CD4-positive, alpha-beta T cell treated with Interleukin-15 for 4 hours (primary cell): ENCODE data around the gene SRPK1.

ENCODE experiments used
- DNase-seq: peaks from one replicate; pipeline ENCODE4 v3.0.0-alpha.2; 2020; ENCODE audit warnings: low spot score

The SRPK1 gene

DNA sequence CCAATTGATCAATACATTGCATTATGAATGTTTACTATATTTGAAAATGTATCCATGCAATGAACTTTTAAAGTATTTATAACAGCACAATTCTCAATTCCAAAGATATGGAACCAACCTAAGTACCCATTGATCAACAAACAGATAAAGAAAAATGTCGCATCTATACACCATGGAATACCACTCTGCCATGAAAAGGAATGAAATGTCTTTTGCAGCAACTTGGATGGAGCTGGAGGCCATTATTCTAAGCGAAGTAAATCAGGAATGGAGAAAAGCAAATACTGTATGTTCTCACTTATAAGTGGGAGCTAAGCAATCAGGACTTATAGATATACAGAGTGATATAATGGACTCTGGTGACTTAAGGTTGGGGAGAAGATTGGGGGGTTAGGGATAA, 22.9 kb downstream of the SRPK1 start:
- no peak for DNase-seq

GRCh38 chr6:35897486-35897885, 23.4 kb downstream of the SRPK1 start:
- no peak for DNase-seq

DNA sequence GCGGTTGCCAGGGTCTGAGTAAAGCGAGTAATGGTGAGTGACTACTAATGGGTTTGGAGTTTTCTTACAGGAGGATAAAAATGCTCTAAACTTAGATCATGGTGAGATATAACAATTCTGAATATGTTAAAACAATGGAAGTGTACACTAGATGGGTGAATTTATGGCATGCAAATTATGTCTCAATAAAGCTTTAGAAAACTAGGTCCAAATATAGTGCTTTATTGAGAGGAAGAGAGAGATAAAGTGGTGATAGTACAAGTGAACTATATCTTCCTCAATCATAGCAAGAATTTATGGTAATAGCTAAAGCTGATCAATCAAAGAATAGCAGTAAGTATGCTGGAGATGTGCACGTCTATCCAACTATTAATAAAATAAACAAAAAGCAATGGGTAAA, 23.9 kb downstream of the SRPK1 start:
- DNase-seq: no peak

- no peak for DNase-seq
Observed at GRCh38 chr6:35896228-35896627, 24.7 kb downstream of the SRPK1 start.

DNA sequence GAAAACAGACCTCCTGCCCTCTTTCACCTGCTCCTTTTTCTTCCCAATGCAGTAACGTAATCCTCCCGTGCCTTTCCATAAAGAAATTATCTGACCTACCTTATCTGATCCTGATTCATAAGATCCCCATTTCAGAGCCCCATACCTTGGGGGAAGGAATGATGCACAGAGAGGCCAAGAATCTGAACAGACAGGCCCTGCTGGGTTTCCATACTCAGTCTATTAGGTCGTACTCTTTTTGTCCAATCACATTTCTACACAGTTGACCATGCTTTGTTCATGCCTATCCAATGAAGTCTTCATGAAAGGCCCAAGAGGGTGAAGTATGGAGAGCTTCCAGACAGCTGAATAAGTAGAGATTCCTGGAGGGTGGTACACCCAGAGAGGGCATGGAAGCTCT, 25.3 kb downstream of the SRPK1 start:
- DNase-seq: no peak

GRCh38 chr6:35894776-35895175, 26.1 kb downstream of the SRPK1 start:
- no peak for DNase-seq

DNA sequence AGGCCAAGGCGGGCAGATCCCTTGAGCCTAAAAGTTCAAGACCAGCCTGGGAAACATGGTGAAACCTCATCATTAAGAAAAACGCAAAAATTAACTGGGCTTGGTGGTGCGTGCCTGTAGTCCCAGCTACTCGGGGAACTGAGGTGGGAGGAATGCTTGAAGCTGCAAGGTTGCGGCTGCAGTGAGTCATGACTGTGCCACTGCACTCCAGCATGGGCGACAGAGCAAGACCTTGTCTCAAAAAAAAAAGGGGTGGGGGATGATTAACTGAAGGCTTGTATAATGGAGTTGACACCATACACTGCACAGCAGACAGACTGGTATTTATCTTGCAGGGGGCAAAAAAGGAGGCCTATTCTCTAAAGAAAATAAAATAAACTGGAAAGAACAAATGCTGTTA, 27.7 kb downstream of the SRPK1 start:
- no peak for DNase-seq

DNA sequence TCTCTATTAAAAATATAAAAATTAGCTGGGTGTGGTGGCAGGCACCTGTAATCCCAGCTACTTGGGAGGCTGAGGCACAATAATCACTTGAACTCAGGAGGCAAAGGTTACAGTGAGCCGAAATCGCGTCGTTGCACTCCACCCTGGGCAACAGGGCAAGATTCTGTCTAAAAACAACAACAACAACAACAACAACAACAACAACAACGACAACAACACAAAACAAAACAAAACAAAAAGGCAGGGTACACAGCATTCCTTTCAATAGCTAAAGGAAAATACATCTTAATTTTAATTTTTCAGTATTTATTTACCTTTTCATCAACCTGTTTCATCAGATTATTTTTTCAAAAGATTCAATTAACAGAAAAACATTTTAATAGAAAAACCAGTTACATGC, 28.4 kb downstream of the SRPK1 start:
- DNase-seq: no peak

DNA sequence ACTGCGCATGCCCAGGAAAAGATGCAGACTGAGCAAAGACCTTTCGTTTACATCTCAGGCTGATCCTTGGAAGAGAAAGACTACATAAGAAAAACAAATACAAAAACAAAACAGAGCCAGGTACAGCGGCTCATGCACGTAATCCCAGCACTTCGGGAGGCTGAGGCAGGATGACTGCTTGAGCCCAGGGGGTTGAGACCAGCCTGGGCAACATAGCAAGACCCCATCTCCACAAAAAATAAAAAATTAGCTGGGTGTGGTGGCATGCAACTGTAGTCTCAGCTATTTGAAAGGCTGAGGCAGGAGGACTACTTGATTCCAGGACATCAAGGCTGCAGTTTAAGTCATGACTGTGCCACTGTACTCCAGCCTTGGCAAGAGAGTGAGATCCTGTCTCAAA, 41.7 kb downstream of the SRPK1 start:
- no peak for DNase-seq

DNA sequence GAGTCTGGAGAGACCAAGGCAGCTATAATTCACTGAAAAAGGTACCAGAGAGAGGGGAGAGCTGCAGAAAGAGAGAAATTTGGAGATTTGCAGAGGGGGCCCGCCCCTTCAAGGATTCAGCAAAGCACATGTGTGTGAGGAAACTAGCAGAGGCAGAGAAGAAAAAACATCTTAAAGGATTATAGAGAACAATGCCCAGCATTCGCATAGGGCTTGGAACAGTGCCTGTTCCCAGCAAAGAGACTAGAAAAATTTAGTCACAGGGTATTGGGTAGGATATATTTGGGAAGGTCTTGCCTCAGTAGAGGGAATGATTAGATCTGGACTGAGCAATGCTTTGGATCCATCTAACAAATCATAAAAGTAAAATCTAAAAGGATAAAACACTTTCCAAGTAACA, 44.0 kb downstream of the SRPK1 start:
- no peak for DNase-seq

DNA sequence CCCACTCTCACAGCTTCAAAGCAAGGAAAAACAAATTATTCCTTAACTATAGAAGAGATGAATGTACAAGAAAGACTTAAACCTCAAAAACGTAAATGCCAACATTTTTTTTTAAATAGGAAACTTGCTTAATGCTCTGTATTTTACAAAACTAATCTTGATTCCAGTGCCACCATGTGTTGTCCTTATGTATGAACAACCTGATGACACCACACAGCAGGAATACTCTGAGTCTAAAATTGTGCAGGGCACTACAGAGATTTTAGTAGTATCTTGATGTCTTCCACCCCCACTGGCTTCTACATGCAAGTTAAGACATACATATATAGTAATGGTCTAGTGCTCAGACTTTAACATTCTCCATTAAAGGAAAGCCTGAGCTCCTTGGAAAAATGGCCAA, 46.2 kb downstream of the SRPK1 start:
- DNase-seq: no peak

DNA sequence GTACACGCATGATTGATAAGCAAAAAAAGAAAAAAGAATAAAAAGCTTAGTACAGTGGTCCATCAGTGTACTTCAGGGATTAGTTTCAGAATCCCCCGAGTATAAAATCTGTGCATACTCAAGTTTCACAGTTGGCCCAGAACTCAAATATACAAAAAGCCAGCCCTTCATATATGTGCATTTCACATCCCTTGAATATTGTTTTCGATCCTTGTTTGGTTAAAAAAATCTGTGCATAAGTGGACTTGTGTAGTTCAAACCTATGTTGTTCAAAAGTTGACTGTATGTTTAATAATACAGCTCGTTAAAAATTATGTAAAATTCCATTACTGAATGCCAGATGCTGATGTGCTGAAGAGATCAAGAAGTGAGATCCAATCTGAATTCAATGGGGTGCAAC, 61.5 kb downstream of the SRPK1 start:
- DNase-seq: no peak

DNA sequence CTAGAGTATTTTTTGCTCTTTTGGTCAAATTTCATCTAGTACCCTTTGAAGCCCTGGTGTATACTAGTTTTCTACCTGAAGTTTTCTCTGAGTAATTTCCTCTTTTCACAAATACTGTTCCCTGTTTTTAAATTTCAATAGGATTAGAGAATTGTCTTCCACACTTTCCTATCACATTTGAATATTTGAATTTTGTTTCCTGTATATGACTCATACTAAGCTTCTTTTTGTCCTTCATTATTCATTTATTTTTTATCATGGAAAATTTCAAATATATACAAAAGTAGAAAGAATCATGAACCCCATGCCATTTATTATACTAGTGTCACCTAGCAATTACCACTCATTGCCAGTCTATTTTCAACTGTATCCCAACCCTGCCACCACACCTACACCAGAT, 63.0 kb downstream of the SRPK1 start:
- DNase-seq: no peak

- no peak for DNase-seq
Observed at GRCh38 chr6:35856250-35856649, 64.6 kb downstream of the SRPK1 start.

DNA sequence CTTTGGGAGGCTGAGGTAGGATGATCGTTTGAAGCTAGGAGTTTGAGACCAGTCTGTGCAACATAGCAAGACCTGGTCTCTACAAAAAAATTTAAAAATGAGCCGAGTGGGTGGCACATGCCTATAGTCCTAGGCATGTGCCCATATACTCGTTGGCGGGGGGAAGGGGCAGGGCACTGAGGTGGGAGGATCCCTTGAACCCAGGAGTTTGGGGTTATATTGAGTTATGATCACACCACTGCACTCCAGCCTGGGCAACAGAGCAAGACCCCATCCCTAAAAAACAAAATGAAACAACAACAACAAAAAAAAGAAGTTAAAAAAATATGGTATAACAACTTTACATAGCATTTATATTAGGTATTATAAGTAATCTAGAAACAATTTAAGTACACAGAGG, 67.9 kb downstream of the SRPK1 start:
- DNase-seq: no peak

- no peak for DNase-seq
Observed at GRCh38 chr6:35850208-35850607, 70.7 kb downstream of the SRPK1 start.

- DNase-seq: no peak
Observed at GRCh38 chr6:35844290-35844689, 76.6 kb downstream of the SRPK1 start.

DNA sequence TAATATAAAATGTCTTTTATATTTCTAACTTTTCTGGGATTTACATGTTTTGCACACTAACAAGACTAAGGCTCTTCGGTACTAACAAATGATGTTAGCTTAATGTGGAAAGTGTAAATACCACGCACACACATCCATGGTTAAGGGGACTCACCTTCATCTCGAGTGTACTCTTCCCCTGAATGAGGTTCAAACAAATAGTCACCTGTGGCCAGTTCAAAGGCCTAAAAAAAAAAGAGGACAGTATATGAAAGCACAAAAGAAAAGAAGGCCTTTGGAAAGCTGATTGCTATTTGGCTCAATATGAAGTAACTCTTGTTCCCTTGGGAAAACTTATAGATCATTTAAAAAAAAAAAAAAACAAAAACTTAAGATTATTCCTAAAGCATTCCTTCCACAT, 78.5 kb downstream of the SRPK1 start:
- DNase-seq: no peak

GRCh38 chr6:35839019-35839418, 81.9 kb downstream of the SRPK1 start:
- DNase-seq: no peak

DNA sequence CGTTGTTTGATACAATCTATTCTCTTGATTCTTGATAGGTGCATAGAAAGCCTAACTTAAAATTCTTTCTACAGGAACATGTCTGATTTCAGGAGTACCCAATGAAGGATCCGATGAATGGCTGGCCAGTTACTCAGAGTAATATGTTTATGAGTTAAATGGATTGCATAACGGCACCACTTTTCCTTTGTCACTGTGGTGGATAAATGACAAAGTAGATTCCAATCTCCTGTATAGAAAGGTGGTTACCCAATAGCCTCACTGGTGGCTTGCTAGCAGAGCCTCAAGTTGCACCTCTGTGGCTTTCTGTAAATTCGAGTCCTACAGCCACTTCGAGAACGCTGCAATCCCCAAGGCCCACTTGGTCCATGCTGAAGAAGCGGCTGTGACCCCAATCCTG, 87.4 kb downstream of the SRPK1 start:
- no peak for DNase-seq

DNA sequence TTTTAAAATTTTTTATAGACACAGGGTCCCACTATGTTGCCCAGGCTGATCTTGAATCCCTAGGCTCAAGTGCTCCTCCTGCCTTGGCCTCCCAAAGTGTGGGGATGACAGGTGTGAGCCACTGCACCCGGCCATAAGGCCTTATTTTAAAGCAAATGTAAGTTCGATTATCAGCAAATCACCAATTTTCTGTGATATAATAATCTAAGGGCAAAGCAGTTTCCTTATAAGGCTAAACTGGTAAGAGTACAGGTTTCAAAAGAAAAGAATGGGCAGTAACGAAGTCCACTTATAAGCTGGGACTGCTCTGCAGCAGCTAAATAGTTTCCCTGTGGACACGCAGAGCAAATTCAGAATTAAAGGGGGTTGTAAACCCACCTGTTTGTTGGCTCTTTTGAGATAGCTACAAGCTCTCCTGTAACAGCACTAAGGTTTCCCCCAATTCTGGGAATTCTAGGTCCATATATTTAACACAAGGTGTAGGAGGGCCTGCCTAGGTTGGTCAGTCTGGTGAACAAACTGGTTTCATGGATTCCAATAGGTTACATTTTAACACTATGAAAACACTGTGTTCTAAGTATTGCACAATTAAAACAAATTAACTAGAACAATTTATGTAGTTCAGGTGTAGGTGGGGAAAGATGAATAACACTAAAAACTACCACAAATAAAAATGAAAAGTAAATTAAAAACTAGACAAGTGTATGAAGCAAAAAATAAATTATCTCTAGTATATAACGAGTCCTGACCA, 89.5 kb downstream of the SRPK1 start:
- no peak for DNase-seq

DNA sequence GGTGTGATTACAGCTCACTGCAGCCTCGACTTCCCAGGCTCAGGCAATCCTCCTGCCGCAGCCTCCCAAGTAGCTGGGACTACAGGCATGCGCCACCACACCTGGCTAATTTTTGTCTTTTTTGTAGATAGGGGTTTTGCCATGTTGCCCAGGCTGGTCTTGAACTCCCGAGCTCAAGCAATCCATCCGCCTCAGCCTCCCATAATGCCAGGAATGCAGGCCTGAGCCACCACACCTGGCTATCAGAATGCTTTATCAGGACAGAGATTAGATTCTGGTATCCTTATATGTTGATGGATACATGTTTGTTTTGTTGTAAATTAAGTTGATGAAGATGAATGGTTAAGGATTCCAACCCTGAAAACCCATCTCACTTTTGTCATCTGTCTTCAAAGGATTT, 91.6 kb downstream of the SRPK1 start:
- DNase-seq: no peak

DNA sequence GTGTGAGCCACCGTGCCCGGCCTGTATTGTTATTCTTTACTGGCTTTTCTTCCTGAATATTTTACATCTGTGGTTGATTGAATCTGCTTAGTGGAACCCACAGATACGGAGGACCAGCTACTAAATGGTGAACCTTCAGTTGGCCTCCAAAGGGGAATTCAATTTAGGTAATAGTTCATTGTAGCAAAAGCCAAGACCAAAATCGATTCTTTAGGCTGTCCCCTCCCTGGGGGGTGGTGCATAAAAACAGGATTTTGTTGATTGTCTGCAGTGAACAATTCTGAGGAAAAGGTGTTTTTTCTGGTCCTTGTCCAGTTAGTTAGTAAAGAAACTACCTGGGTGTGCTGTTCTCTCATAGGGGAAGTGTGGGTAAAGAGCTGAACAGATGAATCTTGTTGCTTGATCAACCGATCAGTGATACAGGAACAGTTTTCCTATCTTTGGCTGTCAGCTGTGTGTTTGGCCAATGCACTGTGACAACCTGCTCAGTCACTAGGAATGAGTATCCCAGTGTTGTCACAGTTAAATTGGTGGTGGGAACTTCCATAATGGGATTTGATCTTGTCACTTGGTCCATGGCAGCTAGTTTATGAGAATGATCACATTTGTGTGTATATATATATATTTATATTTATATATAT, 96.2 kb downstream of the SRPK1 start:
- no peak for DNase-seq

GRCh38 chr6:35823601-35824000, 97.3 kb downstream of the SRPK1 start:
- DNase-seq: no peak
